IMR-90 (cell line): ENCODE measurements around the gene SSNA1. TPM values are rescaled to one million over a fixed set of nuclear protein-coding genes. Genes with fewer than 3 reads are reported as not detected.

ENCODE experiments used
- ATAC-seq: fragments of 200-7000 bp; cut with Tn5 transposase; 2 replicates; pipeline ENCODE4 v1.9.1; 2020; ENCODE audit warnings: low read depth, mild to moderate bottlenecking, moderate library complexity
- BruUV-seq: library from RNA; stranded (reverse); fragments of 400-500 nt; replicated peaks from 2 replicates; lab custom pipeline; 2021; lab: Mats Ljungman, UMichigan
- CTCF ChIA-PET: fragments of 300-600 bp; formaldehyde crosslinking; extraction: SDS; loops from one replicate; lab custom pipeline; 2021; ENCODE audit warnings: antibody characterized with exemption; lab: Yijun Ruan, JAX
- POLR2A ChIA-PET: fragments of 300-600 bp; sonication (Branson Sonifier 250); formaldehyde crosslinking; loops from one replicate; lab custom pipeline; 2022; ENCODE audit warnings: antibody characterized with exemption; ENCODE audit not compliant: unreplicated experiment; lab: Charles Lee
- DNase-seq: peaks from one replicate; pipeline ENCODE4 v3.0.0; 2013
- H2AFZ ChIP-seq: replicated peaks from 2 replicates; pipeline ENCODE3; 2013; ENCODE audit warnings: low read length, mild to moderate bottlenecking; ENCODE audit not compliant: poor library complexity
- H2AK5ac ChIP-seq: 2 replicates; pipeline ENCODE4 v1.6.1; 2013; ENCODE audit warnings: low read depth, low read length, inconsistent platforms
- H2AK9ac ChIP-seq: replicated peaks from 2 replicates; pipeline ENCODE3; 2013; ENCODE audit warnings: mild to moderate bottlenecking, low read depth, low read length, moderate library complexity; ENCODE audit not compliant: poor library complexity
- H2BK120ac ChIP-seq: 2 replicates; pipeline ENCODE4 v1.6.1; 2013; ENCODE audit warnings: low read depth, low read length, inconsistent platforms
- H2BK15ac ChIP-seq: 3 replicates; pipeline ENCODE4 v1.6.1; 2013; ENCODE audit warnings: low read depth, low read length, inconsistent platforms
- H2BK20ac ChIP-seq: 2 replicates; pipeline ENCODE4 v1.6.1; 2013; ENCODE audit warnings: low read depth, mild to moderate bottlenecking, inconsistent platforms, low read length, moderate library complexity
- H2BK5ac ChIP-seq: 2 replicates; pipeline ENCODE4 v1.6.1; 2013; ENCODE audit warnings: mild to moderate bottlenecking, low read depth, low read length, inconsistent platforms; ENCODE audit not compliant: poor library complexity, severe bottlenecking
- H3K14ac ChIP-seq: replicated peaks from 2 replicates; pipeline ENCODE4 v1.6.1; 2013; ENCODE audit warnings: low read depth, low read length, inconsistent platforms
- H3K18ac ChIP-seq: 2 replicates; pipeline ENCODE4 v1.6.1; 2013; ENCODE audit warnings: low read depth, low read length, control low read depth
- H3K23ac ChIP-seq: 2 replicates; pipeline ENCODE4 v1.6.1; 2013; ENCODE audit warnings: low read depth, low read length, inconsistent platforms
- H3K27ac ChIP-seq: 2 replicates; pipeline ENCODE4 v1.5.1; 2013; ENCODE audit warnings: mild to moderate bottlenecking, control low read depth, low read length; ENCODE audit not compliant: insufficient read depth
- H3K27me3 ChIP-seq: 2 replicates; pipeline ENCODE4 v1.6.1; 2013; ENCODE audit warnings: low read length; ENCODE audit not compliant: control insufficient read depth, insufficient read depth
- H3K36me3 ChIP-seq: 2 replicates; pipeline ENCODE4 v1.6.1; 2013; ENCODE audit warnings: low read length, mixed read lengths; ENCODE audit not compliant: control insufficient read depth, insufficient read depth
- H3K4ac ChIP-seq: 2 replicates; pipeline ENCODE4 v1.6.1; 2013; ENCODE audit warnings: low read depth, low read length, inconsistent platforms
- H3K4me1 ChIP-seq: 2 replicates; pipeline ENCODE4 v1.6.1; 2013; ENCODE audit warnings: low read length, mixed read lengths; ENCODE audit not compliant: control insufficient read depth, insufficient read depth
- H3K4me2 ChIP-seq: 2 replicates; pipeline ENCODE4 v1.6.1; 2013; ENCODE audit warnings: low read depth, mild to moderate bottlenecking, control low read depth, low read length, moderate library complexity
- H3K4me3 ChIP-seq: 2 replicates; pipeline ENCODE4 v1.5.1; 2013; ENCODE audit warnings: low read depth, mild to moderate bottlenecking, control low read depth, low read length, moderate library complexity; ENCODE audit not compliant: insufficient read depth
- H3K56ac ChIP-seq: 2 replicates; pipeline ENCODE4 v1.6.1; 2013; ENCODE audit warnings: low read length, inconsistent platforms; ENCODE audit not compliant: insufficient read depth; ENCODE audit errors: extremely low read depth
- H3K79me1 ChIP-seq, 2 experiments: 2 replicates each; pipeline ENCODE4 v1.6.1; 2013; ENCODE audit warnings: low read length in 2 of 2, inconsistent platforms in 1 of 2, low read depth in 1 of 2
- H3K9ac ChIP-seq: 2 replicates; pipeline ENCODE4 v1.6.1; 2013; ENCODE audit warnings: low read depth, low read length, control low read depth
- H3K9me1 ChIP-seq: 2 replicates; pipeline ENCODE4 v1.6.1; 2013; ENCODE audit warnings: low read length, inconsistent platforms; ENCODE audit not compliant: insufficient read depth
- H3K9me3 ChIP-seq: 2 replicates; pipeline ENCODE4 v1.6.1; 2013; ENCODE audit warnings: low read length; ENCODE audit not compliant: control insufficient read depth, insufficient read depth
- H4K20me1 ChIP-seq: 2 replicates; pipeline ENCODE4 v1.6.1; 2013; ENCODE audit warnings: low read length, inconsistent platforms; ENCODE audit not compliant: insufficient read depth
- H4K5ac ChIP-seq: 2 replicates; pipeline ENCODE4 v1.6.1; 2013; ENCODE audit warnings: mild to moderate bottlenecking, low read depth, low read length, control low read depth
- H4K8ac ChIP-seq, 2 experiments: 2 replicates each; pipeline ENCODE4 v1.6.1; 2013; ENCODE audit warnings: low read depth in 2 of 2, low read length in 2 of 2, control low read depth in 1 of 2, inconsistent platforms in 1 of 2
- H4K91ac ChIP-seq: 2 replicates; pipeline ENCODE4 v1.6.1; 2013; ENCODE audit warnings: low read depth, low read length, inconsistent platforms; ENCODE audit not compliant: insufficient read depth
- BHLHE40 ChIP-seq: fragments of 150-350 bp; IDR thresholded peaks from 2 replicates; pipeline ENCODE4 v1.6.1; 2016; ENCODE audit warnings: mild to moderate bottlenecking, low read depth, low read length
- CEBPB ChIP-seq: IDR thresholded peaks from 2 replicates; pipeline ENCODE4 v1.6.1; 2012; ENCODE audit warnings: low read depth, low read length, improper control_type of control experiment
- CHD1 ChIP-seq: IDR thresholded peaks from 2 replicates; pipeline ENCODE4 v1.6.1; 2012; ENCODE audit warnings: low read depth, low read length, improper control_type of control experiment
- CTCF ChIP-seq: conservative IDR thresholded peaks from 2 replicates; pipeline ENCODE4 v1.5.1; 2012; ENCODE audit warnings: mild to moderate bottlenecking, low read depth, low read length, improper control_type of control experiment
- ELK1 ChIP-seq: fragments of 150-350 bp; IDR thresholded peaks from 2 replicates; pipeline ENCODE4 v1.6.1; 2016; ENCODE audit warnings: low read depth, mild to moderate bottlenecking, low read length, moderate library complexity, borderline replicate concordance
- FOS ChIP-seq: fragments of 150-350 bp; IDR thresholded peaks from 2 replicates; pipeline ENCODE4 v1.6.1; 2016; ENCODE audit warnings: low read depth, low read length
- MAFK ChIP-seq: IDR thresholded peaks from 2 replicates; pipeline ENCODE4 v1.6.1; 2012; ENCODE audit warnings: low read depth, low read length, improper control_type of control experiment
- MAZ ChIP-seq: IDR thresholded peaks from 2 replicates; pipeline ENCODE4 v1.6.1; 2012; ENCODE audit warnings: low read depth, mild to moderate bottlenecking, low read length, improper control_type of control experiment, moderate library complexity, borderline replicate concordance
- MXI1 ChIP-seq: IDR thresholded peaks from 2 replicates; pipeline ENCODE4 v1.6.1; 2012; ENCODE audit warnings: low read depth, mild to moderate bottlenecking, low read length, moderate library complexity, borderline replicate concordance
- NFE2L2 ChIP-seq: fragments of 150-350 bp; IDR thresholded peaks from 2 replicates; pipeline ENCODE4 v1.6.1; 2016; ENCODE audit warnings: low read depth, mild to moderate bottlenecking, low read length
- POLR2A ChIP-seq: IDR thresholded peaks from 2 replicates; pipeline ENCODE4 v1.6.1; 2012; ENCODE audit warnings: mild to moderate bottlenecking, low read depth, low read length
- RAD21 ChIP-seq: IDR thresholded peaks from 2 replicates; pipeline ENCODE4 v1.6.1; 2012; ENCODE audit warnings: low read length, improper control_type of control experiment
- RCOR1 ChIP-seq: IDR thresholded peaks from 2 replicates; pipeline ENCODE4 v1.6.1; 2012; ENCODE audit warnings: mild to moderate bottlenecking, low read length, improper control_type of control experiment; ENCODE audit not compliant: insufficient replicate concordance
- RFX5 ChIP-seq: IDR thresholded peaks from 2 replicates; pipeline ENCODE4 v1.8.0; 2012; ENCODE audit warnings: low read depth, mild to moderate bottlenecking, low read length, moderate library complexity
- SMC3 ChIP-seq: fragments of 150-350 bp; IDR thresholded peaks from 2 replicates; pipeline ENCODE4 v1.6.1; 2016; ENCODE audit warnings: low read depth, mild to moderate bottlenecking, antibody characterized with exemption, low read length, moderate library complexity
- USF2 ChIP-seq: fragments of 150-350 bp; IDR thresholded peaks from 2 replicates; pipeline ENCODE4 v1.6.1; 2017; ENCODE audit warnings: mild to moderate bottlenecking, antibody characterized with exemption, low read length, low read depth
- WGBS, 2 experiments: methylation state at CpG; one replicate each; pipeline versions ENCODE4 v1.1.5 to v1.1.7; 2013; ENCODE audit warnings: missing lambda C conversion rate in 2 of 2; ENCODE audit not compliant: insufficient read length in 1 of 2; ENCODE audit errors: extremely low coverage in 2 of 2; 5-methylcytosine and 5-hydroxymethylcytosine counted together
- dilution Hi-C: fragments of 300-500 bp; cut with HindIII; formaldehyde crosslinking; loops from one replicate; pipeline ENCODE4 v1.14.3; 2018; ENCODE audit warnings: low sequenced_read_pairs; ENCODE audit not compliant: unreplicated experiment
- in situ Hi-C: fragments of 300-500 bp; cut with MboI; formaldehyde crosslinking; loops from 3 replicates; pipeline ENCODE4 v1.14.3; 2019; ENCODE audit warnings: low sequenced_read_pairs, inconsistent platforms, mixed read lengths
- intact Hi-C: fragments of 100-400 bp; cut with micrococcal nuclease; formaldehyde crosslinking; loops from 2 replicates; pipeline ENCODE4 v1.10.0; 2022
- polyA plus RNA-seq, 3 experiments: library from polyadenylated mRNA; depleted of rRNA; stranded (reverse); fragments of >200 nt; gene quantifications; 2 replicates each; pipeline ENCODE4 v1.2.3, GENCODE V29; 2012; ENCODE audit warnings: low replicate concordance in 1 of 3
- total RNA-seq: library from RNA; depleted of rRNA; stranded (reverse); fragments of >200 nt; gene quantifications from 2 replicates; pipeline ENCODE4 v1.2.3, GENCODE V29; 2012

The SSNA1 gene
- total and polyA plus RNA-seq, 2 of the 4 experiments (the other 2 are of a cell fraction) = 55.7 to 86.7 TPM

GRCh38 chr9:137160054-137160425, 28.4 kb upstream of the SSNA1 start:
- Histone ChIP-seq H3K4me2 (no peak overlapping the region), H3K9me3 (no peaks in the 10 kb centered on the region), H3K14ac (no peak overlapping the region), H3K4me3 (no peak overlapping the region), H2AK5ac (no peak overlapping the region), H2AK9ac (no peak overlapping the region), H2BK20ac (no peak overlapping the region), H2BK15ac (no peak overlapping the region), H3K36me3 (no peaks in the 10 kb centered on the region), H3K4ac (no peak overlapping the region), H3K56ac (no peak overlapping the region), H3K27ac (no peak overlapping the region), H3K9me1 (no peaks in the 10 kb centered on the region), H4K20me1 (0 out of 2 replicates have a peak, but pooled peaks cover 5% of the 10 kb centered on the region), H2BK5ac (no peak overlapping the region), H3K4me1 (peaks cover 2% of the 10 kb centered on the region; the same call in 1 of the 2 replicates), H3K18ac (no peak overlapping the region), H4K91ac (no peak overlapping the region), H2AFZ (no peak overlapping the region), H3K79me1 (no peaks in the 10 kb centered on the region), H4K5ac (no peak overlapping the region), H3K9ac (no peak overlapping the region), H3K23ac (no peak overlapping the region), H4K8ac (no peak overlapping the region), H2BK120ac (no peak overlapping the region), H3K27me3 (peaks cover 81% of the 10 kb centered on the region)
- intact Hi-C loops = no loop called here
- TF ChIP-seq MXI1 (no peak), FOS (no peak), MAZ (no peak), MAFK (no peak), RAD21 (no peak), ELK1 (no peak), CHD1 (no peak), POLR2A (no peak), CEBPB (no peak), RFX5 (no peak), BHLHE40 (no peak), RCOR1 (no peak), CTCF (no peak), SMC3 (no peak), USF2 (no peak), NFE2L2 (no peak)
- ChIA-PET CTCF (no interaction called here), POLR2A (no interaction called here)
- dilution Hi-C loops = no loop called here
- 82% methylated on average over 12 of the region's 17 CpGs; no CpG with 5 or more reads in 1 of the 2 experiments for WGBS, 2 experiments
- BruUV-seq = no TSS peak
- in situ Hi-C loops = no loop called here
- DNase-seq = no peak
- ATAC-seq = no peak
